ENCODE measurements around the gene ZDHHC8. TPM values are rescaled to one million over a fixed set of nuclear protein-coding genes. Genes with fewer than 3 reads are reported as not detected.

The ZDHHC8 gene
- total and polyA plus RNA-seq, 9 donors = 5.1 to 77.4 (median 58.9) TPM

DNA sequence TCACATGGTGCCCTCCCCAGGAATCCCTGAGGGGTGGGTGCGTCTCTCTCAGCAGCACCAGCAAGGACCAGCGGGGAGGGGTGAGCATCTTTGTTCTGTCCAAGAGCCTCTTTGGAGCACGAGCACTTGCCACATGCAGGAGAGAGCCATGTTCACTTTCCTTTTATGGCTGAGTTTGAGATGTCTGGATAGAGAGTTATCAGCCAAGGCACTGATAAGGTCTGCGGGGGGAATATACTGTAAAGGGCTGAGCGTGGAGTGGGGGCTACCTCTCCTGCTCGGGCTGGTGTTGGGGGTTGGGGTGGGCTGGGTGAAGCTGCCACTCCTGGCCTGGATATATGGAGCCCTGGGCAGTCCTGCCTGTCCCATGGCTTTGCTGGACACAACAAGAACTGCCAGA, 54.1 kb downstream of the ZDHHC8 start:
- WGBS, 3 donors = 63 to 84% (median 65%) methylated on average over 5 to 6 of the region's 6 CpGs
- H3K27me3 ChIP-seq = no peaks in the 10 kb centered on the region
- H3K36me3 ChIP-seq = no peaks in the 10 kb centered on the region
- no peak for DNase-seq
- no peaks in the 10 kb centered on the region for H3K4me1 ChIP-seq (ENCODE audit: insufficient read depth)
- H3K4me3 ChIP-seq = no peak overlapping the region
- no peak overlapping the region for H3K27ac ChIP-seq
- intact Hi-C loops (cut with DNase I) = no loop called here
- TF ChIP-seq POLR2A (IDR thresholded peaks at IDR 0.05) (no peak), EP300 (IDR thresholded peaks at IDR 0.05) (no peak)
- TF ChIP-seq, protein P1, sequence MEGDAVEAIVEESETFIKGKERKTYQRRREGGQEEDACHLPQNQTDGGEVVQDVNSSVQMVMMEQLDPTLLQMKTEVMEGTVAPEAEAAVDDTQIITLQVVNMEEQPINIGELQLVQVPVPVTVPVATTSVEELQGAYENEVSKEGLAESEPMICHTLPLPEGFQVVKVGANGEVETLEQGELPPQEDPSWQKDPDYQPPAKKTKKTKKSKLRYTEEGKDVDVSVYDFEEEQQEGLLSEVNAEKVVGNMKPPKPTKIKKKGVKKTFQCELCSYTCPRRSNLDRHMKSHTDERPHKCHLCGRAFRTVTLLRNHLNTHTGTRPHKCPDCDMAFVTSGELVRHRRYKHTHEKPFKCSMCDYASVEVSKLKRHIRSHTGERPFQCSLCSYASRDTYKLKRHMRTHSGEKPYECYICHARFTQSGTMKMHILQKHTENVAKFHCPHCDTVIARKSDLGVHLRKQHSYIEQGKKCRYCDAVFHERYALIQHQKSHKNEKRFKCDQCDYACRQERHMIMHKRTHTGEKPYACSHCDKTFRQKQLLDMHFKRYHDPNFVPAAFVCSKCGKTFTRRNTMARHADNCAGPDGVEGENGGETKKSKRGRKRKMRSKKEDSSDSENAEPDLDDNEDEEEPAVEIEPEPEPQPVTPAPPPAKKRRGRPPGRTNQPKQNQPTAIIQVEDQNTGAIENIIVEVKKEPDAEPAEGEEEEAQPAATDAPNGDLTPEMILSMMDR (IDR thresholded peaks at IDR 0.05) = no peak
- H3K9me3 ChIP-seq = no peaks in the 10 kb centered on the region

DNA sequence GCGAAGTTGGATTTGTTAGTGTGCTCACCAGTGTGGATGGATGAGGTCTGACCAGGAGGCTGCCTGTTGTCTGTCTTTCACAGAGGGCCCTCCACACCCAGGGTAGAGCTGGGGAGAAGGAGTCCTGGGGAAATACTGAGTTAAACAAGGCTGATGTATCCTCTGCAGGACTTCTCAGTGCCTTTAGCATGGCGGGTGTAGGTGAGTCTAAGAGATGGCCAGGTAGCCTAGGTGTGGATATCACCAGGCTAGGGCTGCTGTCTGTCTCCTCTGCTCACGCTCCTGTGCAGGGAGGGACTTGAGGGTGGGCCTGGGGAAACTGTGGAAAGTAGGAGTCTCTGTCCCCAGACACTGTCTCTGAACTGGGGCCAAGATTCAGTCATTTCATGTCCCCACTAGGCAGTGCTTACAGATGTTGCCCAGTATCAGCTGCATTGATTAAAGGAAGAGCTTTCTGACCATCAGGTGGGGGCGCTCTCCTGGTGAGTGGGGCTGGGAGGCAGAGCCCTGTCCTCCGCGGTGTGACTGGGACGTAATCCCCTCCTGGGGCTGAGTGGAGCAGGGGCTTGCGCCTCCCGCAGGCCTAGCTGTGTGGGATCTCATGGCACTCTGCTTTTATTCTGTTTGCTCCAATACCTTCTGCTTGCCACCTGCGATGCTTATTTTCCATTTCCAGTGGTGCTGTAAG, 54.7 kb downstream of the ZDHHC8 start:
- Histone ChIP-seq H3K36me3 (no peaks in the 10 kb centered on the region), H3K4me1 (ENCODE audit: insufficient read depth) (no peaks in the 10 kb centered on the region), H3K9me3 (no peaks in the 10 kb centered on the region), H3K27ac (no peak overlapping the region), H3K4me3 (no peak overlapping the region), H3K27me3 (no peaks in the 10 kb centered on the region)
- TF ChIP-seq POLR2A (IDR thresholded peaks at IDR 0.05) (no peak), EP300 (IDR thresholded peaks at IDR 0.05) (no peak)
- intact Hi-C loops (cut with DNase I) = no loop called here
- 58 to 59% (median 59%) methylated on average over 10 of the region's 10 CpGs for WGBS, 3 donors
- DNase-seq = no peak

DNA sequence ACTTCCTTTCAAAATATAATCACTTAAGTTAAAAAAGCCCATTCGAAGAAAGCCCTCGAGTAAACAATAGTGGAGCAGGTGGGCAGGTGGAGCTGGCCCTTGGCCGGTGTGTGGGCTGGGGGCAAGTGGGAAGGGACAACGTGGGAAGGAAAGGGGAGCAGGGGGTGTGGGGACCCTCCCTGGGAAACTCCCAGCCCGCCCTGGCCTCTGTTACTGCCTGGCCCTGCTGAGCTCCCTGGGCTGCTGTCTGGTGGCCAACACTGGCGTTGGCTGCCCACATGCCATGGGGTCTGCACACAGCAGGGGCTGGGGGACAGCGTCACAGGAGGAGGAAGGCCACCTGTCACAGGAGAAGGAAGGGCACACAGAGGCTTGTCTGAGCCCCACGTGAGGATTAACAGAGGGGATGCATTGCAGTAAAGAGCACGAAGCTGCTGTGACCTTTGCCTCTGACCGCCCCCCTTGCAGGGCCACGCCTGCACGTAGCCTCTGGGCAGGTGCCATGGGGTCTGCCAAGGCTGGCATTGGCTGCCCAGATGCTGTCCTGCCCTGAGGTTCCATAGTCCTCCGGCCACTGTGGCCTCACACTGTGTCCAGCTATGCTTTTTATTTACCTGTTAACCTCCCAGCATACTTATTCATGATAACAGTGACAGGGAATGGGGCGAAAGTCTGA, 55.4 kb downstream of the ZDHHC8 start:
- intact Hi-C loops (cut with DNase I) = no loop called here
- Histone ChIP-seq H3K27ac (no peak overlapping the region), H3K27me3 (no peaks in the 10 kb centered on the region), H3K9me3 (no peaks in the 10 kb centered on the region), H3K4me1 (ENCODE audit: insufficient read depth) (no peaks in the 10 kb centered on the region), H3K4me3 (no peak overlapping the region), H3K36me3 (no peaks in the 10 kb centered on the region)
- TF ChIP-seq, protein P1 (IDR thresholded peaks at IDR 0.05) = no peak
- TF ChIP-seq EP300 (IDR thresholded peaks at IDR 0.05) (no peak), POLR2A (IDR thresholded peaks at IDR 0.05) (no peak)
- no peak for DNase-seq
- 59 to 69% (median 61%) methylated on average over 14 of the region's 14 CpGs for WGBS, 3 donors

DNA sequence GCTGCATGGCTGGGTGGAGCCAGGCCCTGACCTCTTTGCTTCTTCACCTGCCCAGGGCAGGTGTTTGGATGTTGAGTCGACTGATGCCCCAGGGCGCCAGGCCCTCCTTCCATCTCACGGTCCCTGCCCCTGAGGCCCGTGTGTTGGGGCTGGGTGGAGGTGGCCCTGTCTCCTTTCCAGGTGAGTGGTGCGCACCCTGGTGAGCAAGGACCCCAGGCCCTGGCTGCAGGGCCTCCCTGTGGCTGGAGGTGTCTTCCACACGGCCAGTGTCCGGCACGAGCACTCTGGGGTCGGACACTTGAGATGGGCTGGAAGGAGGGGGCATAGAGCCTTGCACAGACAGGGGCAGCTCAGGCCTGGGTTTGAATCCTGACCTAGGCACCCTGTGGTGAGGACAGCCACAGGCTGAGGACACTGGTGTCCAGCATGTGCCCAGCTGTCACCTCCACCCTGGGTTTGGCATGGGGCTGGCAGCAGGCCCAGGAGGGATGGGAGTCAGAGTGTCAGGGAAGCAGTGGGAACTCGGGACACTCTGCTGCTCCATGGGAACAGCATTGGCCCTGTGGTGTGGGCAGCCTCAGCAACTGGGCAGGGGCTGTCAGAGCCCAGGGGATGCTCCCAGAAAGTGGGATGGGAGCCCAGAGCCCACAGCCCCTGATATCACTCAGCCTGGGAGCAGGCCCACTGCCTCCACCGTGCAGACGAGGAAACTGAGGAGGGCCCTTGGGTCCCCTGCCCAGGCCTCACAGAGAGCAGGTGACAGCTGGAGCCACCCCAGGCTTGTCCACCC, 56.4 kb downstream of the ZDHHC8 start:
- no peak for DNase-seq
- H3K27me3 ChIP-seq = no peaks in the 10 kb centered on the region
- no peak overlapping the region for H3K4me3 ChIP-seq
- intact Hi-C loops (cut with DNase I) = no loop called here
- WGBS, 3 donors = 83 to 92% (median 89%) methylated on average over 12 of the region's 12 CpGs
- no peaks in the 10 kb centered on the region for H3K36me3 ChIP-seq
- no peaks in the 10 kb centered on the region for H3K4me1 ChIP-seq (ENCODE audit: insufficient read depth)
- H3K9me3 ChIP-seq = no peaks in the 10 kb centered on the region
- no peak overlapping the region for H3K27ac ChIP-seq
- no peak for TF ChIP-seq POLR2A (IDR thresholded peaks at IDR 0.05)
- no peak for TF ChIP-seq EP300 (IDR thresholded peaks at IDR 0.05)
- TF ChIP-seq, protein P1 (IDR thresholded peaks at IDR 0.05) = no peak
